ENCODE results near the gene SLC6A17. TPM values are rescaled to one million over a fixed set of nuclear protein-coding genes. Genes with fewer than 3 reads are reported as not detected.
A peak's percentile ranks its signal among the peaks of the same experiment; 100 is the strongest.

Gene SLC6A17
- total and polyA plus RNA-seq, 2 experiments from 2014 or later: 0.03 to 0.17 TPM

- TF ChIP-seq ETS1 (IDR thresholded peaks at IDR 0.05) (no peak), STAT1 (IDR thresholded peaks at IDR 0.05; ENCODE audit: unreplicated experiment) (no peak), CTCF (conservative IDR thresholded peaks at IDR 0.05; ENCODE audit: low read depth in 2 of 2) (peak in 1 of 2 experiments; percentile 18; a peak in 1 of 4 replicates), ZNF331 (CRISPR knock-in tag; IDR thresholded peaks at IDR 0.05; ENCODE audit: low read depth) (no peak), EZH2 (IDR thresholded peaks at IDR 0.05; ENCODE audit: low read depth, unreplicated experiment) (peak; percentile 43), NANOG (IDR thresholded peaks at IDR 0.05; ENCODE audit: borderline replicate concordance) (no peak), ZNF462 (CRISPR knock-in tag; IDR thresholded peaks at IDR 0.05) (no peak), JUNB (IDR thresholded peaks at IDR 0.05; ENCODE audit: unreplicated experiment) (no peak), REST (IDR thresholded peaks at IDR 0.05; ENCODE audit: unreplicated experiment) (no peak)
- peaks cover 11% of the 10 kb centered on the region for H3K4me1 Mint-ChIP-seq
- peaks cover 8% of the 10 kb centered on the region; the same call in 1 of the 2 replicates for H3K4me1 ChIP-seq (ENCODE audit: insufficient read depth)
- H3K9me2 ChIP-seq (ENCODE audit: insufficient read depth): no peaks in the 10 kb centered on the region
- peaks cover 35% of the 10 kb centered on the region for H3K27me3 Mint-ChIP-seq (ENCODE audit: insufficient read depth, low read depth, poor library complexity)
- H3K4me3 ChIP-seq: peak overlapping the region; percentile 68
- ATAC-seq (peak; percentile 49), DNase-seq (ENCODE audit: low spot score) (peak; percentile 30)
- no peaks in the 10 kb centered on the region; the same call in 2 of the 3 replicates for H3K36me3 Mint-ChIP-seq (ENCODE audit: low read depth)
- peak overlapping the region; percentile 55 for H3K4me3 Mint-ChIP-seq
- H3F3A ChIP-seq (replicated peaks; ENCODE audit: low read depth): no peaks in the 10 kb centered on the region
- H3K36me3 ChIP-seq (ENCODE audit: insufficient read depth): no peaks in the 10 kb centered on the region
- H3K9me3 Mint-ChIP-seq: no peaks in the 10 kb centered on the region; the same call in 2 of the 3 replicates
- no peak overlapping the region for H3K27ac ChIP-seq (ENCODE audit: low read depth)
- no peaks in the 10 kb centered on the region for H3K79me2 ChIP-seq (replicated peaks; ENCODE audit: insufficient read depth)
- H4K20me1 ChIP-seq (replicated peaks; ENCODE audit: insufficient read depth): peaks cover 13% of the 10 kb centered on the region; the same call in 1 of the 2 replicates
- no peak overlapping the region for H3K27ac Mint-ChIP-seq
- peaks cover 96% of the 10 kb centered on the region for H3K27me3 ChIP-seq (ENCODE audit: insufficient read depth)
- peak overlapping the region; percentile 89 for H3K4me2 ChIP-seq
- H2AFZ ChIP-seq: peak overlapping the region; percentile 94
Measured at GRCh38 chr1:110151175-110151669, 928 bp downstream of the SLC6A17 start.

All from GM23338 (cell line).